Neural crest cell (in vitro differentiated cells): ENCODE measurements around the gene BPIFA3. TPM values are rescaled to one million over a fixed set of nuclear protein-coding genes. Genes with fewer than 3 reads are reported as not detected.

Experiments
- DNase-seq: peaks from one replicate; pipeline ENCODE4 v3.0.0; 2021; ENCODE audit warnings: low read depth, mixed read lengths, low spot score
- H3K27ac Mint-ChIP-seq: one replicate; pipeline ENCODE4 v1.8.0; 2021; ENCODE audit warnings: mild to moderate bottlenecking, mixed read lengths; ENCODE audit not compliant: unreplicated experiment
- H3K27me3 Mint-ChIP-seq: 2 replicates; pipeline ENCODE4 v1.8.0; 2021; ENCODE audit warnings: low read depth, mild to moderate bottlenecking, mixed read lengths
- H3K36me3 Mint-ChIP-seq: 2 replicates; pipeline ENCODE4 v1.8.0; 2021; ENCODE audit warnings: low read depth, mild to moderate bottlenecking, mixed read lengths
- H3K4me1 Mint-ChIP-seq: 2 replicates; pipeline ENCODE4 v1.8.0; 2021; ENCODE audit warnings: mixed read lengths
- H3K4me3 Mint-ChIP-seq: one replicate; pipeline ENCODE4 v1.8.0; 2021; ENCODE audit warnings: mild to moderate bottlenecking, mixed read lengths
- H3K9me3 Mint-ChIP-seq: 2 replicates; pipeline ENCODE4 v1.8.0; 2021; ENCODE audit warnings: mixed read lengths
- CTCF ChIP-seq: fragments of 200-600 bp; sonication (generic); conservative IDR thresholded peaks from 2 replicates; pipeline ENCODE4 v1.5.0; 2021; ENCODE audit warnings: antibody characterized with exemption, mild to moderate bottlenecking
- total RNA-seq: library from RNA; stranded (reverse); gene quantifications from 2 replicates; pipeline ENCODE4 v1.2.1, GENCODE V29; 2021

The BPIFA3 gene
- total RNA-seq, 1 donor from 2014 or later = not detected

GRCh38 chr20:33233129-33233774 lies 16.1 kb downstream of the BPIFA3 start:
- Mint-ChIP-seq H3K9me3 (no peaks in the 10 kb centered on the region), H3K27ac (no peak overlapping the region), H3K36me3 (no peaks in the 10 kb centered on the region), H3K4me1 (no peaks in the 10 kb centered on the region), H3K4me3 (no peak overlapping the region), H3K27me3 (peaks cover 96% of the 10 kb centered on the region)
- peak; percentile 38 for TF ChIP-seq CTCF
- DNase-seq = no peak

- H3K27me3 Mint-ChIP-seq = peaks cover 93% of the 10 kb centered on the region
Observed at GRCh38 chr20:33234050-33234449, 16.9 kb downstream of the BPIFA3 start.

GRCh38 chr20:33235696-33236095 lies 18.5 kb downstream of the BPIFA3 start, which contains the start of gene BPIFA1:
TSS of gene BPIFA1 (plus strand) at chr20:33235996. CDS start at chr20:33237712, 1,716 bp downstream.
- Mint-ChIP-seq H3K4me3 (no peak within 1 kb of the TSS), H3K4me1 (no peaks in the 10 kb centered on the region), H3K27me3 (peaks cover 87% of the 10 kb centered on the region), H3K9me3 (no peaks in the 10 kb centered on the region), H3K27ac (no peak within 1 kb of the TSS), H3K36me3 (no peaks in the 10 kb centered on the region)
- DNase-seq = no peak
- TF ChIP-seq CTCF = no peak

More at GRCh38 chr20:33234050-33234449, 16.9 kb downstream of the BPIFA3 start:
- H3K27ac Mint-ChIP-seq = no peak overlapping the region
- no peak overlapping the region for H3K4me3 Mint-ChIP-seq
- H3K4me1 Mint-ChIP-seq = no peaks in the 10 kb centered on the region
- DNase-seq = no peak
- no peaks in the 10 kb centered on the region for H3K9me3 Mint-ChIP-seq
- TF ChIP-seq CTCF = no peak
- H3K36me3 Mint-ChIP-seq = no peaks in the 10 kb centered on the region

GRCh38 chr20:33236351-33236750 lies 19.2 kb downstream of the BPIFA3 start:
- Mint-ChIP-seq H3K36me3 (no peaks in the 10 kb centered on the region), H3K4me3 (no peak overlapping the region), H3K4me1 (no peaks in the 10 kb centered on the region), H3K27ac (no peak overlapping the region), H3K27me3 (peaks cover 81% of the 10 kb centered on the region), H3K9me3 (no peaks in the 10 kb centered on the region)
- no peak for DNase-seq
- no peak for TF ChIP-seq CTCF

- Mint-ChIP-seq H3K27me3 (peaks cover 76% of the 10 kb centered on the region), H3K4me3 (no peak overlapping the region), H3K4me1 (no peaks in the 10 kb centered on the region), H3K9me3 (no peaks in the 10 kb centered on the region), H3K27ac (no peak overlapping the region), H3K36me3 (no peaks in the 10 kb centered on the region)
- TF ChIP-seq CTCF = no peak
- no peak for DNase-seq
Observed at GRCh38 chr20:33237989-33238388, 20.8 kb downstream of the BPIFA3 start.
